Suprapubic skin (tissue), 4 donors: ENCODE results near the gene ATP2A2. TPM values are rescaled to one million over a fixed set of nuclear protein-coding genes. Genes with fewer than 3 reads are reported as not detected.

Experiments used
- DNase-seq, 2 donors: peaks; one replicate each; pipeline ENCODE4 v3.0.0-alpha.2; 2019; ENCODE audit warnings: low spot score in 2 of 2
- H3K27ac ChIP-seq: fragments of 200-600 bp; sonication (generic); one replicate; pipeline ENCODE4 v1.5.1; 2019
- H3K27me3 ChIP-seq: fragments of 200-600 bp; sonication (generic); one replicate; pipeline ENCODE4 v1.5.1; 2019
- H3K36me3 ChIP-seq: fragments of 200-600 bp; sonication (generic); one replicate; pipeline ENCODE4 v1.5.1; 2019
- H3K4me1 ChIP-seq: fragments of 200-600 bp; sonication (generic); one replicate; pipeline ENCODE4 v1.5.1; 2019
- H3K4me3 ChIP-seq: fragments of 200-600 bp; sonication (generic); one replicate; pipeline ENCODE4 v1.5.1; 2019; ENCODE audit warnings: mild to moderate bottlenecking
- H3K9me3 ChIP-seq: fragments of 200-600 bp; sonication (generic); one replicate; pipeline ENCODE4 v1.5.1; 2019
- EP300 ChIP-seq: sonication (generic); formaldehyde crosslinking; IDR thresholded peaks from one replicate; pipeline ENCODE4 v1.6.1; 2017; ENCODE audit warnings: antibody characterized with exemption
- POLR2A ChIP-seq, 2 donors: fragments of 450-650 bp; IDR thresholded peaks; one replicate each; pipeline ENCODE4 v1.6.1; 2017; ENCODE audit warnings: antibody characterized with exemption in 2 of 2, mild to moderate bottlenecking in 2 of 2, moderate library complexity in 2 of 2
- POLR2AphosphoS5 ChIP-seq, 3 donors: sonication (generic); formaldehyde crosslinking; IDR thresholded peaks; one replicate each; pipeline ENCODE4 v1.6.1; 2017; ENCODE audit warnings: antibody characterized with exemption in 3 of 3
- WGBS: methylation state at CpG from one replicate; pipeline ENCODE4 v1.1.5; 2018; 5-methylcytosine and 5-hydroxymethylcytosine counted together
- total RNA-seq, 4 donors: library from RNA; depleted of rRNA; stranded (reverse); fragments of >200 nt; gene quantifications; one replicate each; pipeline ENCODE4 v1.1.0, GENCODE V29; 2016
- TF ChIP-seq, protein P1 (sequence below), 2 donors: fragments of 200-600 bp in 1 of 2; fragments of 450-650 bp in 1 of 2; sonication (generic) in 1 of 2; IDR thresholded peaks; one replicate each; pipeline ENCODE4 v1.5.1; 2016 to 2019; ENCODE audit warnings: antibody characterized with exemption in 2 of 2, mild to moderate bottlenecking in 1 of 2, moderate library complexity in 1 of 2

Gene ATP2A2
- total RNA-seq, 4 donors from 2014 or later, result 95.9 to 138 (median 118) TPM

DNA sequence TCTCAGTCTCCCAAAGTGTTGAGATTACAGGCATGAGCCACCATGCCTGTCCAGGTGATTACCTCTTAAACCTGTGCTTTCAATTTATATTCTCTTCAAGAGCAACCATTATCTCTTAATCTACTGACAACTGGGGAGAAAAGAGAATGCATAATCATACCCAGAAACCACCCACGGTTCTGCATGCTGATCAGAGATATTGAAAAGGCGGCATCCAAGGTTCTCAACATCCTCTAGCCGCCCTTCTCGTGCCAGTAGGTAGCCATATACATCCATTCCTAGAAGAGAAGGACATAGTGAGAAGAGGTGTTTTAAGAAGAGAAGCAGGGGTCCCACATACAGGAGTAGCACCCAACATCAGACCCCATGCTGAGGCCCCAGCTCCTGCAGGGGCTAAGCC is 101.6 kb downstream of the ATP2A2 start:
- 84% methylated on average over 4 of the region's 4 CpGs for WGBS
- H3K27ac ChIP-seq, result no peak overlapping the region
- H3K27me3 ChIP-seq, result no peaks in the 10 kb centered on the region
- peaks cover 5% of the 10 kb centered on the region for H3K4me1 ChIP-seq
- TF ChIP-seq, protein P1, sequence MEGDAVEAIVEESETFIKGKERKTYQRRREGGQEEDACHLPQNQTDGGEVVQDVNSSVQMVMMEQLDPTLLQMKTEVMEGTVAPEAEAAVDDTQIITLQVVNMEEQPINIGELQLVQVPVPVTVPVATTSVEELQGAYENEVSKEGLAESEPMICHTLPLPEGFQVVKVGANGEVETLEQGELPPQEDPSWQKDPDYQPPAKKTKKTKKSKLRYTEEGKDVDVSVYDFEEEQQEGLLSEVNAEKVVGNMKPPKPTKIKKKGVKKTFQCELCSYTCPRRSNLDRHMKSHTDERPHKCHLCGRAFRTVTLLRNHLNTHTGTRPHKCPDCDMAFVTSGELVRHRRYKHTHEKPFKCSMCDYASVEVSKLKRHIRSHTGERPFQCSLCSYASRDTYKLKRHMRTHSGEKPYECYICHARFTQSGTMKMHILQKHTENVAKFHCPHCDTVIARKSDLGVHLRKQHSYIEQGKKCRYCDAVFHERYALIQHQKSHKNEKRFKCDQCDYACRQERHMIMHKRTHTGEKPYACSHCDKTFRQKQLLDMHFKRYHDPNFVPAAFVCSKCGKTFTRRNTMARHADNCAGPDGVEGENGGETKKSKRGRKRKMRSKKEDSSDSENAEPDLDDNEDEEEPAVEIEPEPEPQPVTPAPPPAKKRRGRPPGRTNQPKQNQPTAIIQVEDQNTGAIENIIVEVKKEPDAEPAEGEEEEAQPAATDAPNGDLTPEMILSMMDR (IDR thresholded peaks at IDR 0.05), result no peak
- TF ChIP-seq EP300, result no peak
- TF ChIP-seq POLR2A (IDR thresholded peaks at IDR 0.05), result no peak
- TF ChIP-seq POLR2AphosphoS5 (IDR thresholded peaks at IDR 0.05), result no peak
- no peak overlapping the region for H3K4me3 ChIP-seq
- peaks cover 85% of the 10 kb centered on the region for H3K36me3 ChIP-seq
- no peak for DNase-seq
- no peaks in the 10 kb centered on the region for H3K9me3 ChIP-seq

Other genes with a start within 250 kb of the ATP2A2 start
- gene C12orf76, start 232.7 kb upstream of the ATP2A2 start, total RNA-seq, result 10 to 100 TPM in 3 of 4 donors, 1 to 10 TPM in 1; 7.9 to 16.2 (median 10.6) TPM
- 10 to 100 TPM in 1 of 4 donors, 1 to 10 TPM in 3; 4.8 to 15.5 (median 5.3) TPM for gene IFT81, start 156.9 kb upstream of the ATP2A2 start, total RNA-seq
- 10 to 100 TPM; 39.6 to 56.6 (median 45.6) TPM for gene ANAPC7, start 122.5 kb downstream of the ATP2A2 start, total RNA-seq
- gene ARPC3, start 169.1 kb downstream of the ATP2A2 start, total RNA-seq, result 100 to 1,000 TPM; 163 to 290 (median 191) TPM
- gene GPN3, start 187.0 kb downstream of the ATP2A2 start, total RNA-seq, result 10 to 100 TPM in 3 of 4 donors, 1 to 10 TPM in 1; 9.6 to 17.1 (median 13.3) TPM
- 1 to 10 TPM; 2.3 to 5.0 (median 3.2) TPM for gene FAM216A, start 187.6 kb downstream of the ATP2A2 start, total RNA-seq
- 10 to 100 TPM; 72.2 to 96.1 (median 83.1) TPM for gene VPS29, start 220.9 kb downstream of the ATP2A2 start, total RNA-seq
- under 1 TPM in 3 of 4 donors, not detected in 1; 0.19 to 0.47 (median 0.40) TPM for gene RAD9B, start 221.1 kb downstream of the ATP2A2 start, total RNA-seq